ENCODE data around the gene KCNH8. TPM values are rescaled to one million over a fixed set of nuclear protein-coding genes. Genes with fewer than 3 reads are reported as not detected.
A peak's percentile ranks its signal among the peaks of the same experiment; 100 is the strongest.

Gene KCNH8
- total RNA-seq, 1 donor from 2014 or later = 2.3 TPM

- no peaks in the 10 kb centered on the region for H3K36me3 Mint-ChIP-seq
- H3K9me3 Mint-ChIP-seq = peaks cover 13% of the 10 kb centered on the region
- TF ChIP-seq EZH2 (IDR thresholded peaks at IDR 0.05) (no peak), CTCF (IDR thresholded peaks at IDR 0.05) (no peak), EZH2phosphoT487 (IDR thresholded peaks at IDR 0.05) (no peak)
Observed at GRCh38 chr3:19248143-19248542, 99.8 kb downstream of the KCNH8 start.

GRCh38 chr3:19248767-19249166 lies 100.5 kb downstream of the KCNH8 start:
- no peaks in the 10 kb centered on the region for H3K36me3 ChIP-seq
- H3K79me2 ChIP-seq (ENCODE audit: low read depth) = no peaks in the 10 kb centered on the region
- no peaks in the 10 kb centered on the region for H4K20me1 ChIP-seq (ENCODE audit: low read depth)
- no peak overlapping the region for H3K27ac ChIP-seq
- H3K4me1 ChIP-seq = peaks cover 13% of the 10 kb centered on the region
- no peak for DNase-seq (ENCODE audit: low spot score)
- H3K4me3 ChIP-seq = no peak overlapping the region
- no peaks in the 10 kb centered on the region for H3K36me3 Mint-ChIP-seq
- no peaks in the 10 kb centered on the region for H3K27me3 ChIP-seq
- no peaks in the 10 kb centered on the region for H3K4me1 Mint-ChIP-seq
- H3K4me3 Mint-ChIP-seq = no peak overlapping the region
- H3K4me2 ChIP-seq = no peak overlapping the region
- H3K27me3 Mint-ChIP-seq (ENCODE audit: insufficient read depth, low read depth) = peaks cover 3% of the 10 kb centered on the region
- no peak overlapping the region for H3K9ac ChIP-seq
- peaks cover 13% of the 10 kb centered on the region for H3K9me3 Mint-ChIP-seq
- TF ChIP-seq CTCF (IDR thresholded peaks at IDR 0.05) (no peak), EZH2phosphoT487 (IDR thresholded peaks at IDR 0.05) (no peak), EZH2 (IDR thresholded peaks at IDR 0.05) (no peak)
- no peaks in the 10 kb centered on the region for H3F3A ChIP-seq (ENCODE audit: low read depth)
- H2AFZ ChIP-seq (replicated peaks) = no peak overlapping the region
- H3K9me3 ChIP-seq (ENCODE audit: low read depth) = no peaks in the 10 kb centered on the region
- H3K27ac Mint-ChIP-seq = no peak overlapping the region

More at GRCh38 chr3:19248143-19248542, 99.8 kb downstream of the KCNH8 start:
- H3K79me2 ChIP-seq (ENCODE audit: low read depth) = no peaks in the 10 kb centered on the region
- H3K27ac ChIP-seq = no peak overlapping the region
- H3K4me2 ChIP-seq = no peak overlapping the region
- no peak overlapping the region for H3K27ac Mint-ChIP-seq
- H3K4me3 ChIP-seq = no peak overlapping the region
- no peaks in the 10 kb centered on the region for H3K9me3 ChIP-seq (ENCODE audit: low read depth)
- DNase-seq (ENCODE audit: low spot score) = no peak
- peaks cover 13% of the 10 kb centered on the region for H3K4me1 ChIP-seq
- H2AFZ ChIP-seq (replicated peaks) = no peak overlapping the region
- peaks cover 3% of the 10 kb centered on the region for H3K27me3 Mint-ChIP-seq (ENCODE audit: insufficient read depth, low read depth)
- H3K4me1 Mint-ChIP-seq = no peaks in the 10 kb centered on the region
- no peaks in the 10 kb centered on the region for H3K27me3 ChIP-seq
- no peak overlapping the region for H3K4me3 Mint-ChIP-seq
- H4K20me1 ChIP-seq (ENCODE audit: low read depth) = no peaks in the 10 kb centered on the region
- no peak overlapping the region for H3K9ac ChIP-seq
- no peaks in the 10 kb centered on the region for H3F3A ChIP-seq (ENCODE audit: low read depth)
- H3K36me3 ChIP-seq = no peaks in the 10 kb centered on the region

GRCh38 chr3:19250959-19251610 lies 102.8 kb downstream of the KCNH8 start:
- peaks cover 13% of the 10 kb centered on the region for H3K4me1 ChIP-seq
- no peak overlapping the region for H3K4me3 ChIP-seq
- no peaks in the 10 kb centered on the region for H3K36me3 ChIP-seq
- H3K4me1 Mint-ChIP-seq = no peaks in the 10 kb centered on the region
- H3K27me3 ChIP-seq = no peaks in the 10 kb centered on the region
- peak; percentile 38 for TF ChIP-seq CTCF (IDR thresholded peaks at IDR 0.05)
- no peak for TF ChIP-seq EZH2 (IDR thresholded peaks at IDR 0.05)
- H3K9me3 ChIP-seq (ENCODE audit: low read depth) = no peaks in the 10 kb centered on the region
- H3K27me3 Mint-ChIP-seq (ENCODE audit: insufficient read depth, low read depth) = peaks cover 3% of the 10 kb centered on the region
- H3K27ac Mint-ChIP-seq = no peak overlapping the region
- no peaks in the 10 kb centered on the region for H3K79me2 ChIP-seq (ENCODE audit: low read depth)
- H3K27ac ChIP-seq = no peak overlapping the region
- H3K36me3 Mint-ChIP-seq = no peaks in the 10 kb centered on the region
- DNase-seq (ENCODE audit: low spot score) = peak; percentile 17
- no peak overlapping the region for H3K4me2 ChIP-seq
- H2AFZ ChIP-seq (replicated peaks) = peak overlapping the region; percentile 3
- H3K4me3 Mint-ChIP-seq = no peak overlapping the region
- no peaks in the 10 kb centered on the region for H3K9me3 Mint-ChIP-seq
- H3K9ac ChIP-seq = no peak overlapping the region
- no peaks in the 10 kb centered on the region for H4K20me1 ChIP-seq (ENCODE audit: low read depth)
- H3F3A ChIP-seq (ENCODE audit: low read depth) = no peaks in the 10 kb centered on the region
